A673 (cell line): Measurements from ENCODE around the gene HOXA9. TPM values are rescaled to one million over a fixed set of nuclear protein-coding genes. Genes with fewer than 3 reads are reported as not detected.

ENCODE experiments used
- BruUV-seq: library from RNA; stranded (reverse); fragments of 400-500 nt; replicated peaks from 2 replicates; lab custom pipeline; 2021; lab: Mats Ljungman, UMichigan
- CTCF ChIA-PET: fragments of 300-600 bp; sonication (Branson Sonifier 250); formaldehyde crosslinking; loops from one replicate; lab custom pipeline; 2022; ENCODE audit warnings: antibody characterized with exemption; lab: Charles Lee
- POLR2A ChIA-PET: fragments of 300-600 bp; sonication (Branson Sonifier 250); formaldehyde crosslinking; loops from one replicate; lab custom pipeline; 2022; ENCODE audit warnings: antibody characterized with exemption; ENCODE audit not compliant: low non-redundant PET; lab: Charles Lee
- DNase-seq: peaks from one replicate; pipeline ENCODE4 v3.0.0-alpha.2; 2015; ENCODE audit warnings: low spot score
- H3K27ac ChIP-seq: fragments of 200-600 bp; sonication (generic); 2 replicates; pipeline ENCODE4 v1.5.1; 2016; ENCODE audit warnings: mixed run types, low read depth, mild to moderate bottlenecking, mixed read lengths, antibody characterized with exemption, low read length; ENCODE audit not compliant: poor library complexity, severe bottlenecking
- H3K27me3 ChIP-seq: fragments of 200-600 bp; sonication (generic); replicated peaks from 2 replicates; pipeline ENCODE4 v1.6.1; 2017; ENCODE audit warnings: mixed run types, low read depth, mild to moderate bottlenecking, mixed read lengths, antibody characterized with exemption, low read length; ENCODE audit not compliant: insufficient read depth, poor library complexity
- H3K36me3 ChIP-seq: fragments of 200-600 bp; sonication (generic); 2 replicates; pipeline ENCODE4 v1.6.1; 2016; ENCODE audit warnings: mixed run types, mild to moderate bottlenecking, mixed read lengths, antibody characterized with exemption, low read length; ENCODE audit not compliant: insufficient read depth, poor library complexity, severe bottlenecking
- H3K4me1 ChIP-seq: fragments of 200-600 bp; sonication (generic); 2 replicates; pipeline ENCODE4 v1.6.1; 2017; ENCODE audit warnings: mixed run types, mild to moderate bottlenecking, mixed read lengths, antibody characterized with exemption, low read length; ENCODE audit not compliant: insufficient read depth, poor library complexity, severe bottlenecking
- H3K4me3 ChIP-seq: fragments of 200-600 bp; sonication (generic); 2 replicates; pipeline ENCODE4 v1.5.1; 2016; ENCODE audit warnings: low read depth, mixed run types, mild to moderate bottlenecking, mixed read lengths, low read length; ENCODE audit not compliant: poor library complexity, severe bottlenecking
- H3K9me3 ChIP-seq: fragments of 200-600 bp; sonication (generic); 2 replicates; pipeline ENCODE4 v1.6.1; 2016; ENCODE audit warnings: mixed run types, low read depth, mild to moderate bottlenecking, mixed read lengths, antibody characterized with exemption, low read length; ENCODE audit not compliant: poor library complexity, severe bottlenecking
- EZH2 ChIP-seq: fragments of 200-600 bp; sonication (generic); IDR thresholded peaks from 2 replicates; pipeline ENCODE4 v1.6.1; 2017; ENCODE audit warnings: borderline replicate concordance, low read depth, mild to moderate bottlenecking, mixed read lengths, antibody characterized with exemption, low read length; ENCODE audit not compliant: poor library complexity, severe bottlenecking
- intact Hi-C: fragments of 100-400 bp; cut with micrococcal nuclease; formaldehyde crosslinking; loops from one replicate; pipeline ENCODE4 v1.10.0; 2022; ENCODE audit not compliant: unreplicated experiment
- total RNA-seq: library from RNA; stranded (reverse); gene quantifications from 2 replicates; pipeline ENCODE4 v1.2.3, GENCODE V29; 2021
- TF ChIP-seq, protein P1 (sequence below): fragments of 300-800, 200-600 bp; sonication (generic); conservative IDR thresholded peaks from 2 replicates; pipeline ENCODE4 v1.5.1; 2017; ENCODE audit warnings: low read depth, mild to moderate bottlenecking, antibody characterized with exemption, low read length, moderate library complexity, mixed read lengths

HOXA9 gene
- total RNA-seq, 1 experiment from 2014 or later = not detected

DNA sequence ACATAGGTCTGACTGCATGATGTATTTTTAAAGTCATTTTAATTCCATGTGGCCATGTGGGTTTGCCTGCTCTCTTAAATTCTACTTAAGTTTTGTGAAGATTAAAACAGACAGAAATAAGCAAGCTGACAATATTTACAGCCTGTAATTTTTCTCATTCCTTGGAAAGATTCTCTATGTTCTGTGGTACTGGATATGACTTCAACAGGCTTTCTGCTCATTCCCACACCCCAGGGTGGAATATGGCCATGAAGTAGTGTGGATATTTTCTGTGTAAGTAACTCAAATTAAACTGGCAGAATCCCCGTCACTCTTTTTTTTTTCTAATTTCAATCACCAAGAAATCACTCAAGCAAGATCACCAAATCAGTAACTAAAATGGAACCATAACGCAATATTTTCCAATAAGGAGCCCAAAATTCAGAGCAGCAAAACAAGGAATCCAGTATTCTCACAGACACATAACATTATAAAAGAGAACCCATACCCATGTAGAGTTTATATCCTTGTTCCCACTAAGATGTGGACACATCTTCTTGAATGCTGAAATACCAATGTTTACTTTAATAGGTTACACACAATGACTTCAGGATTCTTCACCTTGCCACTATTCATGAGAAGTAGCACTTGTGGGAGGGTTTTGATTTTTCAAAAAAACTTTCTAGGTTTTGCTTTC lies 27.6 kb downstream of the HOXA9 start:
- CTCF ChIA-PET = no interaction called here

DNA sequence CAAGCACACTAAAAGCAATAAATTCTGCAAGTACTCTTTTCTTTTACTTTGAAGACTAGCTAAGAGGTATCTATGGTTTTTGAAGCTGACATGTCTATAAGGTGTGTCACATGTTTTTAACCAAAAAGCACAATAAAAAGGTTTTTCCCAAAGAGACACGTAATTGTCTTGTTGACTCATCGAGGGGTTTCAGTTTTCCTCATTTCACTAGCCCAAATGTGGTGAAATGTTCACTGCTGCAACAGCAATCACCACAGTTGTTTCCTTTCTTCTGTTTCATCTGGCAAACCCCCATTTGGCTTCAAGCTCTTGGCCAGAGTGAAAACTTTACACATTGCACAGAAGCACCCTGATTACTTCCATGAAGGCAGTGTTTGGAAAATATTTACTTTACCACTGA lies 30.9 kb downstream of the HOXA9 start:
- no peak overlapping the region for H3K27ac ChIP-seq
- H3K9me3 ChIP-seq = no peaks in the 10 kb centered on the region
- peaks cover 3% of the 10 kb centered on the region for H3K4me1 ChIP-seq
- no peak for DNase-seq
- H3K27me3 ChIP-seq = peaks cover 100% of the 10 kb centered on the region
- POLR2A ChIA-PET = no interaction called here
- no peak for TF ChIP-seq EZH2
- TF ChIP-seq, protein P1, sequence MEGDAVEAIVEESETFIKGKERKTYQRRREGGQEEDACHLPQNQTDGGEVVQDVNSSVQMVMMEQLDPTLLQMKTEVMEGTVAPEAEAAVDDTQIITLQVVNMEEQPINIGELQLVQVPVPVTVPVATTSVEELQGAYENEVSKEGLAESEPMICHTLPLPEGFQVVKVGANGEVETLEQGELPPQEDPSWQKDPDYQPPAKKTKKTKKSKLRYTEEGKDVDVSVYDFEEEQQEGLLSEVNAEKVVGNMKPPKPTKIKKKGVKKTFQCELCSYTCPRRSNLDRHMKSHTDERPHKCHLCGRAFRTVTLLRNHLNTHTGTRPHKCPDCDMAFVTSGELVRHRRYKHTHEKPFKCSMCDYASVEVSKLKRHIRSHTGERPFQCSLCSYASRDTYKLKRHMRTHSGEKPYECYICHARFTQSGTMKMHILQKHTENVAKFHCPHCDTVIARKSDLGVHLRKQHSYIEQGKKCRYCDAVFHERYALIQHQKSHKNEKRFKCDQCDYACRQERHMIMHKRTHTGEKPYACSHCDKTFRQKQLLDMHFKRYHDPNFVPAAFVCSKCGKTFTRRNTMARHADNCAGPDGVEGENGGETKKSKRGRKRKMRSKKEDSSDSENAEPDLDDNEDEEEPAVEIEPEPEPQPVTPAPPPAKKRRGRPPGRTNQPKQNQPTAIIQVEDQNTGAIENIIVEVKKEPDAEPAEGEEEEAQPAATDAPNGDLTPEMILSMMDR = no peak
- BruUV-seq = no TSS peak
- no peak overlapping the region for H3K4me3 ChIP-seq
- H3K36me3 ChIP-seq = no peaks in the 10 kb centered on the region
- intact Hi-C loops = no loop called here
- CTCF ChIA-PET = no interaction called here

More for the DNA sequence above, 27.6 kb downstream of the HOXA9 start:
- H3K9me3 ChIP-seq = no peaks in the 10 kb centered on the region
- POLR2A ChIA-PET = no interaction called here
- intact Hi-C loops = no loop called here
- no peak overlapping the region for H3K27ac ChIP-seq
- no peak for DNase-seq
- H3K4me3 ChIP-seq = no peak overlapping the region
- TF ChIP-seq EZH2 = no peak
- TF ChIP-seq, protein P1 = no peak
- no TSS peak for BruUV-seq
- H3K4me1 ChIP-seq = peaks cover 5% of the 10 kb centered on the region
- H3K27me3 ChIP-seq = peaks cover 100% of the 10 kb centered on the region
- no peaks in the 10 kb centered on the region for H3K36me3 ChIP-seq

DNA sequence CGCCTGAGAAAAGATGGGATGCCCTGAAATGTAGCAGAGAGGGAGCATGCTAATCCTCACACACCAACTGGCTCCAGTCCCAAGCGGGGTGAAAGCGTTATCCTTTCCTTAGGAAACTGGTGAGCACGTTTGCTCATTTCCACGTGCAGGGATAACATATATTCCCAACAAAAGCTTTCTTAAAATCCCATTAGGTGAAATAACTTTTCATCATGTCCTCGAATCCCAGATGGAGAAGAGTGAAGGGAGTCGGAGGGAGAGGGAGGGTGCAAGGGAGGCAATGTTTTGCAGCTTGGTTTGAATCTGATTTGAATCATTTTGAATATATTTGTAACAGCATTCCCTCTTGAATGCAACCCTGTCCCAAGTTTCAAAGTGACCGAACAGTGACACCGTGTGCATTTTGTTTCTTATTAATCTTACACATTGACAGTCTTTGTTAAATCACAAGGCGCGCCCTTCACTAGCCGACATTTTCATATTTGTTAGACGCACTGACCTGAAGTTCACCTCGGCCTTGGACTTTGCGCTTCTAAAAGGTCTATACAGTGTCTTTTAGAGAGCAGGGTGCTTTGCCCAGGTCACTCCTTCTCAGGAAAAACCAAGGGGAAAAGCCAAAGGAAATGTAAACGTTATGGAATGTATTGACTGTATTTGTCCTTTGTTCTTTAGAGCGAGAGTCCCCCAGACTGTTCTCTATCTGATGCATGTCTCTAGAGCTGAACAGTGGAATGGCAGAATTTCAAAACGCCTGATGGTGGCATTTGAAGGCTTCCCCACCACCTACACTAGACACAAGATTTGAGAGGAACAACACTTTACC lies 31.7 kb downstream of the HOXA9 start:
- intact Hi-C loops = no loop called here
- H3K4me1 ChIP-seq = no peaks in the 10 kb centered on the region
- H3K27ac ChIP-seq = no peak overlapping the region
- no peaks in the 10 kb centered on the region for H3K9me3 ChIP-seq
- peaks cover 100% of the 10 kb centered on the region for H3K27me3 ChIP-seq
- DNase-seq = no peak
- no peaks in the 10 kb centered on the region for H3K36me3 ChIP-seq
- ChIA-PET POLR2A (no interaction called here), CTCF (no interaction called here)
- TF ChIP-seq, protein P1 = no peak
- TF ChIP-seq EZH2 = no peak
- no TSS peak for BruUV-seq
- no peak overlapping the region for H3K4me3 ChIP-seq
